H1 (cell line): ENCODE measurements around the gene ST6GALNAC3. TPM values are rescaled to one million over a fixed set of nuclear protein-coding genes. Genes with fewer than 3 reads are reported as not detected.

Experiments used
- CTCF ChIA-PET: fragments of 300-600 bp; sonication (Branson Sonifier 250); formaldehyde crosslinking; loops from one replicate; lab custom pipeline; 2021; ENCODE audit not compliant: partially characterized antibody; lab: Charles Lee
- POLR2A ChIA-PET: fragments of 300-600 bp; sonication (Branson Sonifier 250); formaldehyde crosslinking; loops from one replicate; lab custom pipeline; 2021; ENCODE audit warnings: inconsistent platforms; ENCODE audit not compliant: partially characterized antibody; lab: Charles Lee
- DNase-seq, 2 experiments: peaks; one replicate each; pipeline versions ENCODE4 v3.0.0 to v3.0.0-alpha.2; 2010 to 2022; ENCODE audit warnings: low spot score in 2 of 2, low read depth in 1 of 2, mixed read lengths in 1 of 2
- FAIRE-seq: peaks from 2 replicates; lab custom pipeline; 2011; peaks lifted over from hg19 to GRCh38; lab: Jason Lieb, UNC
- H2AFZ ChIP-seq: 2 replicates; pipeline ENCODE4 v1.8.1; 2012; ENCODE audit warnings: low read length, inconsistent platforms
- H2AK5ac ChIP-seq: 2 replicates; pipeline ENCODE4 v1.6.1; 2013; ENCODE audit warnings: low read depth, low read length
- H2BK120ac ChIP-seq: replicated peaks from 2 replicates; pipeline ENCODE3; 2013; ENCODE audit warnings: low read depth, low read length, inconsistent platforms
- H2BK12ac ChIP-seq: 2 replicates; pipeline ENCODE4 v1.6.1; 2013; ENCODE audit warnings: low read depth, low read length
- H2BK15ac ChIP-seq: 2 replicates; pipeline ENCODE4 v1.6.1; 2013; ENCODE audit warnings: low read length
- H2BK20ac ChIP-seq: 2 replicates; pipeline ENCODE4 v1.6.1; 2013; ENCODE audit warnings: low read length
- H2BK5ac ChIP-seq: 2 replicates; pipeline ENCODE4 v1.6.1; 2013; ENCODE audit warnings: low read depth, low read length
- H3K14ac ChIP-seq: 2 replicates; pipeline ENCODE4 v1.6.1; 2013; ENCODE audit warnings: inconsistent platforms; ENCODE audit not compliant: insufficient read length
- H3K18ac ChIP-seq: 2 replicates; pipeline ENCODE4 v1.6.1; 2013; ENCODE audit warnings: low read length; ENCODE audit errors: extremely low read depth
- H3K23ac ChIP-seq: 2 replicates; pipeline ENCODE4 v1.6.1; 2013; ENCODE audit warnings: inconsistent platforms; ENCODE audit not compliant: insufficient read length
- H3K23me2 ChIP-seq: 2 replicates; pipeline ENCODE4 v1.6.1; 2013; ENCODE audit warnings: low read depth, low read length
- H3K27ac ChIP-seq: 2 replicates; pipeline ENCODE4 v1.6.1; 2011; ENCODE audit warnings: low read depth, low read length, inconsistent platforms
- H3K27me3 ChIP-seq, 4 experiments: replicated peaks in 1 of 4; 1 replicate in 1 of 4; 2 replicates in 3 of 4; pipeline versions ENCODE4 v1.6.1 to v1.8.1; 2011 to 2013; ENCODE audit warnings: low read length in 3 of 4, mild to moderate bottlenecking in 3 of 4, inconsistent platforms in 2 of 4, mixed read lengths in 2 of 4, moderate library complexity in 1 of 4; ENCODE audit not compliant: control insufficient read depth in 3 of 4, insufficient read depth in 3 of 4; ENCODE audit errors: extremely low read depth in 1 of 4
- H3K36me3 ChIP-seq, 4 experiments: 2 replicates each; pipeline versions ENCODE4 v1.6.1 to v1.8.1; 2011 to 2013; ENCODE audit warnings: mild to moderate bottlenecking in 4 of 4, low read length in 3 of 4, moderate library complexity in 2 of 4, control low read depth in 1 of 4, inconsistent platforms in 1 of 4; ENCODE audit not compliant: insufficient read depth in 4 of 4, control insufficient read depth in 2 of 4
- H3K4ac ChIP-seq: replicated peaks from 2 replicates; pipeline ENCODE3; 2013; ENCODE audit warnings: low read length, low read depth, mixed read lengths, inconsistent platforms; ENCODE audit not compliant: insufficient read length
- H3K4me1 ChIP-seq, 4 experiments: replicated peaks in 1 of 4; 1 replicate in 1 of 4; 2 replicates in 3 of 4; pipeline versions ENCODE4 v1.6.1 to v1.8.1; 2011 to 2013; ENCODE audit warnings: low read length in 3 of 4, inconsistent platforms in 2 of 4, mixed read lengths in 1 of 4; ENCODE audit not compliant: insufficient read depth in 4 of 4, control insufficient read depth in 3 of 4
- H3K4me2 ChIP-seq, 2 experiments: 2 replicates each; pipeline versions ENCODE4 v1.6.1 to v1.8.1; 2011 to 2013; ENCODE audit warnings: low read depth in 2 of 2, low read length in 2 of 2, control low read depth in 1 of 2, inconsistent platforms in 1 of 2, mild to moderate bottlenecking in 1 of 2; ENCODE audit not compliant: insufficient read depth in 1 of 2
- H3K4me3 ChIP-seq, 4 experiments: fragments of 200-600, 300-600 bp in 1 of 4; sonication (generic), shearing (Covaris generic), sonication (Bioruptor Twin) in 1 of 4; 2 replicates each; pipeline versions ENCODE4 v1.5.1 to v1.8.1; 2011 to 2016; ENCODE audit warnings: low read length in 4 of 4, low read depth in 3 of 4, control low read depth in 2 of 4, inconsistent platforms in 2 of 4, mild to moderate bottlenecking in 2 of 4, mixed read lengths in 1 of 4, moderate library complexity in 1 of 4; ENCODE audit not compliant: insufficient read depth in 2 of 4; ENCODE audit errors: extremely low read depth in 1 of 4
- H3K56ac ChIP-seq: replicated peaks from 2 replicates; pipeline ENCODE3; 2013; ENCODE audit warnings: low read depth, mild to moderate bottlenecking, mixed read lengths, low read length, inconsistent platforms; ENCODE audit not compliant: insufficient read length
- H3K79me1 ChIP-seq: 2 replicates; pipeline ENCODE4 v1.6.1; 2013; ENCODE audit warnings: low read depth, low read length, control low read depth
- H3K79me2 ChIP-seq, 2 experiments: 2 replicates each; pipeline versions ENCODE4 v1.6.1 to v1.8.1; 2012 to 2013; ENCODE audit warnings: low read length in 2 of 2, mild to moderate bottlenecking in 2 of 2, inconsistent platforms in 1 of 2; ENCODE audit not compliant: insufficient read depth in 2 of 2, control insufficient read depth in 1 of 2
- H3K9ac ChIP-seq, 4 experiments: replicated peaks in 1 of 4; 1 replicate in 1 of 4; 2 replicates in 3 of 4; pipeline versions ENCODE4 v1.6.1 to v1.8.1; 2011 to 2013; ENCODE audit warnings: low read depth in 3 of 4, low read length in 3 of 4, control low read depth in 2 of 4, mild to moderate bottlenecking in 2 of 4, moderate library complexity in 2 of 4, inconsistent platforms in 1 of 4; ENCODE audit errors: extremely low read depth in 1 of 4
- H3K9me3 ChIP-seq, 2 experiments: 2 replicates each; pipeline versions ENCODE4 v1.6.1 to v1.8.1; 2012 to 2013; ENCODE audit warnings: mild to moderate bottlenecking in 2 of 2, moderate library complexity in 2 of 2, control low read depth in 1 of 2, inconsistent platforms in 1 of 2, low read depth in 1 of 2, low read length in 1 of 2, mixed read lengths in 1 of 2; ENCODE audit not compliant: insufficient read depth in 2 of 2
- H4K20me1 ChIP-seq, 2 experiments: replicated peaks in 1 of 2; 2 replicates each; pipeline versions ENCODE3 to v1.8.1; 2011 to 2013; ENCODE audit warnings: inconsistent platforms in 2 of 2, low read length in 2 of 2, mild to moderate bottlenecking in 1 of 2; ENCODE audit not compliant: insufficient read depth in 2 of 2, control insufficient read depth in 1 of 2
- H4K5ac ChIP-seq: 2 replicates; pipeline ENCODE4 v1.6.1; 2013; ENCODE audit warnings: low read length, low read depth, mixed read lengths, inconsistent platforms; ENCODE audit not compliant: insufficient read length
- H4K8ac ChIP-seq: 2 replicates; pipeline ENCODE4 v1.8.0; 2013; ENCODE audit warnings: mild to moderate bottlenecking, moderate library complexity, low read length, inconsistent platforms; ENCODE audit not compliant: insufficient read depth; ENCODE audit errors: extremely low read depth
- H4K91ac ChIP-seq: replicated peaks from 2 replicates; pipeline ENCODE3; 2013; ENCODE audit warnings: low read length, mixed read lengths, inconsistent platforms; ENCODE audit not compliant: insufficient read length
- POU5F1 ChIP-seq: IDR thresholded peaks from 2 replicates; pipeline ENCODE4 v1.6.1; 2011; ENCODE audit warnings: low read depth, mild to moderate bottlenecking, low read length, moderate library complexity
- RBBP5 ChIP-seq: IDR thresholded peaks from 2 replicates; pipeline ENCODE4 v1.7.1; 2012; ENCODE audit warnings: low read depth, mild to moderate bottlenecking, inconsistent platforms, low read length, moderate library complexity, borderline replicate concordance
- RFX5 ChIP-seq: IDR thresholded peaks from 2 replicates; pipeline ENCODE4 v1.6.1; 2011; ENCODE audit warnings: low read depth, low read length, improper control_type of control experiment, borderline replicate concordance
- SAP30 ChIP-seq: fragments of 300-600 bp; sonication (generic); IDR thresholded peaks from 2 replicates; pipeline ENCODE4 v1.7.1; 2012; ENCODE audit warnings: low read length, moderate library complexity, mild to moderate bottlenecking, inconsistent platforms; ENCODE audit not compliant: insufficient read depth, insufficient replicate concordance
- SIN3A ChIP-seq, 2 experiments: IDR thresholded peaks in 1 of 2; conservative IDR thresholded peaks in 1 of 2; 2 replicates each; pipeline ENCODE4 v1.6.1; 2011 to 2012; ENCODE audit warnings: low read length in 2 of 2, improper control_type of control experiment in 1 of 2, low read depth in 1 of 2, mild to moderate bottlenecking in 1 of 2
- SIX5 ChIP-seq: IDR thresholded peaks from 2 replicates; pipeline ENCODE4 v1.6.1; 2011; ENCODE audit warnings: mild to moderate bottlenecking, low read depth, low read length
- SP4 ChIP-seq: IDR thresholded peaks from 2 replicates; pipeline ENCODE4 v1.6.1; 2012; ENCODE audit warnings: low read length, inconsistent platforms
- WGBS, 2 experiments: shearing (Covaris generic) in 1 of 2; methylation state at CpG; one replicate each; pipeline versions ENCODE4 v1.1.6 to v1.1.7; 2013 to 2015; ENCODE audit warnings: low lambda C conversion rate in 2 of 2, mixed read lengths in 2 of 2, inconsistent platforms in 1 of 2, low coverage in 1 of 2, missing lambda C conversion rate in 1 of 2; ENCODE audit not compliant: insufficient replicate concordance in 2 of 2, insufficient coverage in 1 of 2, insufficient read length in 1 of 2; ENCODE audit errors: extremely low coverage in 1 of 2, missing lambda C conversion rate in 1 of 2; 5-methylcytosine and 5-hydroxymethylcytosine counted together
- polyA plus RNA-seq, 7 experiments: library from polyadenylated mRNA; depleted of rRNA in 3 of 7; stranded (reverse) in 5 of 7; unstranded in 2 of 7; fragments of >200 nt in 5 of 7; fragments of 200-250 nt in 2 of 7; gene quantifications; 1 replicate in 5 of 7; 2 replicates in 1 of 7; 4 replicates in 1 of 7; pipeline versions ENCODE4 v1.2.1 to v1.2.3, GENCODE V29; 2011 to 2013; ENCODE audit warnings: missing spikeins in 2 of 7, mixed read lengths in 2 of 7
- total RNA-seq: library from RNA; stranded (reverse); fragmentation: NEBNext Ultra II Directional; extraction: Animal tissue kit (Norgen Biotek cat#: 25700); gene quantifications from 2 replicates; pipeline ENCODE4 v1.2.1, GENCODE V29; 2021
- TF ChIP-seq, protein P1 (sequence below): IDR thresholded peaks from 2 replicates; pipeline ENCODE4 v1.6.1; 2012; ENCODE audit warnings: inconsistent platforms
- TF ChIP-seq, protein P2 (sequence below): IDR thresholded peaks from 2 replicates; pipeline ENCODE4 v1.6.1; 2012; ENCODE audit warnings: low read length, inconsistent platforms
- TF ChIP-seq, protein P3 (sequence below): IDR thresholded peaks from 2 replicates; pipeline ENCODE4 v1.6.1; 2012; ENCODE audit warnings: inconsistent platforms

The ST6GALNAC3 gene
- total and polyA plus RNA-seq, 2 of the 8 experiments (the other 6 are each of a cell fraction or from before 2014, with no cell fraction given): 4.9 to 19.0 TPM

DNA sequence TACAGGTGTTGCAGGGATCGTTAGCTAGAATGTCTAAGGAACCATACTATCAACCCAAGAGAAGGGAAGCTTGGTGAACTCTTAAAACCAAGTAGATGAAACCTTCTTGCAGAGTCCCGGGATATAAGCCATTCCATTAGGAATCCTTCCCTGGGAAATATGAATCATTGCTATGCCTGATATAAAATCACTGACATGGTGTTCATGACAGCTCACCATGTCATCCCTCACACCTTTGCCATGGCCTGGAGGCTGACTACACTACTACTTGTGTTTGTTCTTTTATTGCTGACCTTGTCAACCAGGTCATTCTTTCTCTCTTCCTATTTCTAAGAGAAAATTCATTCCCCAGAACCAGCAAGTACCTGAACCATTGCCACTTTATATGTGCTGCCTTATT is 12.1 kb downstream of the ST6GALNAC3 start:
- no peak overlapping the region for H2AFZ ChIP-seq
- H3K9me3 ChIP-seq: no peaks in the 10 kb centered on the region
- no peak overlapping the region for H3K4me3 ChIP-seq
- CTCF ChIA-PET: interaction anchor here (1.7 kb wide), 1 partner anchor 96 kb away, joined by 5 read pairs; no protein-coding TSS in a partner anchor
- no peak overlapping the region for H2BK5ac ChIP-seq
- FAIRE-seq: no peak
- H2BK12ac ChIP-seq: no peak overlapping the region
- no peak overlapping the region for H3K14ac ChIP-seq
- H3K36me3 ChIP-seq: no peaks in the 10 kb centered on the region
- no peak overlapping the region for H2BK15ac ChIP-seq
- no peak overlapping the region for H3K9ac ChIP-seq
- H3K4ac ChIP-seq: no peak overlapping the region
- H3K4me1 ChIP-seq: peaks cover 0 to 12% (median 3%) of the 10 kb centered on the region in 4 experiments; a peak in 5 of 7 replicates
- no peak overlapping the region for H3K18ac ChIP-seq
- 86% methylated on average over 2 of the region's 2 CpGs; no CpG with 5 or more reads in 1 of the 2 experiments for WGBS, 2 experiments
- no peaks in the 10 kb centered on the region for H3K27me3 ChIP-seq
- POLR2A ChIA-PET: no interaction called here
- H4K20me1 ChIP-seq: peaks cover 0 to 1% of the 10 kb centered on the region in 2 experiments
- no peaks in the 10 kb centered on the region for H3K23me2 ChIP-seq
- no peak for DNase-seq
- no peak overlapping the region for H2BK20ac ChIP-seq
- H3K56ac ChIP-seq: no peak overlapping the region
- no peak overlapping the region for H2BK120ac ChIP-seq
- H4K8ac ChIP-seq: no peak overlapping the region
- H3K4me2 ChIP-seq: no peak overlapping the region
- peaks cover 6% of the 10 kb centered on the region for H3K79me1 ChIP-seq
- no peak overlapping the region for H3K27ac ChIP-seq
- no peak overlapping the region for H4K91ac ChIP-seq
- no peak overlapping the region for H3K23ac ChIP-seq
- no peak overlapping the region for H2AK5ac ChIP-seq
- H4K5ac ChIP-seq: no peak overlapping the region
- peaks cover 0 to 82% of the 10 kb centered on the region in 2 experiments; a peak in 2 of 4 replicates for H3K79me2 ChIP-seq
- TF ChIP-seq SIN3A (conservative IDR thresholded peaks at IDR 0.05 in 1 of 2, IDR thresholded peaks at IDR 0.05 in 1 of 2; ENCODE audit: low read depth in 1 of 2, low read length in 2 of 2): no peak
- TF ChIP-seq RFX5: no peak
- TF ChIP-seq RBBP5: no peak
- TF ChIP-seq POU5F1: no peak
- no peak for TF ChIP-seq SIX5
- no peak for TF ChIP-seq SP4
- TF ChIP-seq, protein P1, sequence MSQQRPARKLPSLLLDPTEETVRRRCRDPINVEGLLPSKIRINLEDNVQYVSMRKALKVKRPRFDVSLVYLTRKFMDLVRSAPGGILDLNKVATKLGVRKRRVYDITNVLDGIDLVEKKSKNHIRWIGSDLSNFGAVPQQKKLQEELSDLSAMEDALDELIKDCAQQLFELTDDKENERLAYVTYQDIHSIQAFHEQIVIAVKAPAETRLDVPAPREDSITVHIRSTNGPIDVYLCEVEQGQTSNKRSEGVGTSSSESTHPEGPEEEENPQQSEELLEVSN: no peak
- TF ChIP-seq, protein P2, sequence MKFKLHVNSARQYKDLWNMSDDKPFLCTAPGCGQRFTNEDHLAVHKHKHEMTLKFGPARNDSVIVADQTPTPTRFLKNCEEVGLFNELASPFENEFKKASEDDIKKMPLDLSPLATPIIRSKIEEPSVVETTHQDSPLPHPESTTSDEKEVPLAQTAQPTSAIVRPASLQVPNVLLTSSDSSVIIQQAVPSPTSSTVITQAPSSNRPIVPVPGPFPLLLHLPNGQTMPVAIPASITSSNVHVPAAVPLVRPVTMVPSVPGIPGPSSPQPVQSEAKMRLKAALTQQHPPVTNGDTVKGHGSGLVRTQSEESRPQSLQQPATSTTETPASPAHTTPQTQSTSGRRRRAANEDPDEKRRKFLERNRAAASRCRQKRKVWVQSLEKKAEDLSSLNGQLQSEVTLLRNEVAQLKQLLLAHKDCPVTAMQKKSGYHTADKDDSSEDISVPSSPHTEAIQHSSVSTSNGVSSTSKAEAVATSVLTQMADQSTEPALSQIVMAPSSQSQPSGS: no peak
- TF ChIP-seq, protein P3, sequence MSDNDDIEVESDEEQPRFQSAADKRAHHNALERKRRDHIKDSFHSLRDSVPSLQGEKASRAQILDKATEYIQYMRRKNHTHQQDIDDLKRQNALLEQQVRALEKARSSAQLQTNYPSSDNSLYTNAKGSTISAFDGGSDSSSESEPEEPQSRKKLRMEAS: no peak
- TF ChIP-seq SAP30: no peak
